Left ventricle myocardium inferior (tissue), 1 donor: ENCODE data around the gene CTSD. TPM values are rescaled to one million over a fixed set of nuclear protein-coding genes. Genes with fewer than 3 reads are reported as not detected.
A peak's percentile ranks its signal among the peaks of the same experiment; 100 is the strongest.

Source experiments
- DNase-seq: peaks from one replicate; pipeline ENCODE4 v3.0.0-alpha.2; 2020
- H3K27ac ChIP-seq: fragments of 200-600 bp; replicated peaks from 2 replicates; pipeline ENCODE4 v1.8.0; 2021
- H3K27me3 ChIP-seq: fragments of 200-600 bp; 2 replicates; pipeline ENCODE4 v1.8.0; 2021; ENCODE audit warnings: low read depth
- H3K36me3 ChIP-seq: fragments of 200-600 bp; 2 replicates; pipeline ENCODE4 v1.8.0; 2021
- H3K4me1 ChIP-seq: fragments of 200-600 bp; 2 replicates; pipeline ENCODE4 v1.8.0; 2021
- H3K4me3 ChIP-seq: fragments of 200-600 bp; 2 replicates; pipeline ENCODE4 v1.8.0; 2021; ENCODE audit warnings: mild to moderate bottlenecking, moderate library complexity
- H3K9me3 ChIP-seq: fragments of 200-600 bp; replicated peaks from 2 replicates; pipeline ENCODE4 v1.8.0; 2021
- CTCF ChIP-seq: fragments of 200-600 bp; IDR thresholded peaks from 2 replicates; pipeline ENCODE4 v1.8.0; 2021; ENCODE audit warnings: antibody characterized with exemption, mild to moderate bottlenecking, borderline replicate concordance
- intact Hi-C: fragments of 100-400 bp; cut with micrococcal nuclease; formaldehyde crosslinking; loops from one replicate; pipeline ENCODE4 v1.11.0; 2022
- total RNA-seq: library from RNA; stranded (reverse); fragmentation: NEBNext Ultra II Directional; extraction: Animal tissue kit (Norgen Biotek cat#: 25700); gene quantifications from one replicate; pipeline ENCODE4 v1.2.1, GENCODE V29; 2021
- donor health status: DM: no; HTN: yes; CAD: no; lungs with severe emphysema.

Gene CTSD
- total RNA-seq, 1 donor from 2014 or later, result 831 TPM

- H3K4me1 ChIP-seq, result peaks cover 98% of the 10 kb centered on the region
- no peaks in the 10 kb centered on the region for H3K27me3 ChIP-seq
- TF ChIP-seq CTCF, result no peak
- intact Hi-C loops, result no loop called here
- H3K27ac ChIP-seq, result peak overlapping the region; percentile 98
- peaks cover 74% of the 10 kb centered on the region for H3K36me3 ChIP-seq
- no peaks in the 10 kb centered on the region for H3K9me3 ChIP-seq
- H3K4me3 ChIP-seq, result no peak overlapping the region
- DNase-seq, result no peak
Measured at GRCh38 chr11:1757861-1758610, 5.7 kb downstream of the CTSD start.

GRCh38 chr11:1756791-1757771 lies 6.6 kb downstream of the CTSD start:
- Histone ChIP-seq H3K9me3 (no peaks in the 10 kb centered on the region), H3K4me3 (peak overlapping the region; percentile 21), H3K27ac (peak overlapping the region; percentile 98), H3K4me1 (peaks cover 98% of the 10 kb centered on the region), H3K27me3 (no peaks in the 10 kb centered on the region), H3K36me3 (peaks cover 82% of the 10 kb centered on the region)
- TF ChIP-seq CTCF, result no peak
- DNase-seq, result no peak
- intact Hi-C loops, result no loop called here

- no peak for TF ChIP-seq CTCF
- no peaks in the 10 kb centered on the region for H3K27me3 ChIP-seq
- peaks cover 98% of the 10 kb centered on the region for H3K4me1 ChIP-seq
- intact Hi-C loops, result no loop called here
- H3K9me3 ChIP-seq, result no peaks in the 10 kb centered on the region
- DNase-seq, result peak; percentile 79
- peak overlapping the region; percentile 21 for H3K4me3 ChIP-seq
- H3K36me3 ChIP-seq, result peaks cover 72% of the 10 kb centered on the region
- H3K27ac ChIP-seq, result peak overlapping the region; percentile 98
Measured at GRCh38 chr11:1755692-1756561, 7.8 kb downstream of the CTSD start.

- H3K4me1 ChIP-seq, result peaks cover 98% of the 10 kb centered on the region
- peak overlapping the region; percentile 98 for H3K27ac ChIP-seq
- H3K36me3 ChIP-seq, result peaks cover 70% of the 10 kb centered on the region
- H3K27me3 ChIP-seq, result no peaks in the 10 kb centered on the region
- intact Hi-C loops, result no loop called here
- H3K9me3 ChIP-seq, result no peaks in the 10 kb centered on the region
- H3K4me3 ChIP-seq, result no peak overlapping the region
- no peak for TF ChIP-seq CTCF
- DNase-seq, result no peak
Measured at GRCh38 chr11:1755344-1755691, 8.4 kb downstream of the CTSD start.
